Right lobe of liver (tissue), 4 donors: Measurements from ENCODE around the gene RBX1.

ENCODE experiments used
- CTCF ChIP-seq, 4 donors: fragments of 200-600 bp in 3 of 4; fragments of 450-650 bp in 1 of 4; IDR thresholded peaks; one replicate each; pipeline versions ENCODE4 v1.5.1 to v1.8.0; 2016 to 2022; ENCODE audit warnings: antibody characterized with exemption in 4 of 4, mild to moderate bottlenecking in 2 of 4
- POLR2A ChIP-seq: fragments of 450-650 bp; IDR thresholded peaks from one replicate; pipeline ENCODE4 v1.6.1; 2017; ENCODE audit warnings: antibody characterized with exemption, mild to moderate bottlenecking
- donor health status: DM: no; HTN: no; CAD: no.
- donor health status: DM: no; HTN: no; CAD: no.
- donor health status: DM: no; HTN: yes; CAD: no.

GRCh38 chr22:40967111-40967760, 16.1 kb downstream of the RBX1 start:
- no peak for TF ChIP-seq POLR2A
- no peak for TF ChIP-seq CTCF (IDR thresholded peaks at IDR 0.05)
